Spleen (tissue), 7 donors: ENCODE results near the gene PCSK1N.

Source experiments
- CTCF ChIP-seq, 11 experiments: fragments of 200-600 bp in 7 of 11; fragments of 450-650 bp in 4 of 11; sonication (generic) in 4 of 11; IDR thresholded peaks in 8 of 11; conservative IDR thresholded peaks in 3 of 11; 1 replicate in 7 of 11; 2 replicates in 4 of 11; pipeline versions ENCODE4 v1.4.0 to v1.8.0; 2016 to 2021; ENCODE audit warnings: antibody characterized with exemption in 11 of 11, inconsistent platforms in 4 of 11, mild to moderate bottlenecking in 1 of 11
- POLR2AphosphoS5 ChIP-seq, 3 donors: sonication (generic); formaldehyde crosslinking; IDR thresholded peaks; one replicate each; pipeline ENCODE4 v1.5.1; 2017; ENCODE audit warnings: antibody characterized with exemption in 3 of 3
- donor health status: DM: no; HTN: no; CAD: no; lungs with moderate emphysema.
- donor health status: DM: no; HTN: no; CAD: no.
- donor health status: DM: no; HTN: no; CAD: no.

- TF ChIP-seq CTCF (IDR thresholded peaks at IDR 0.05 in 8 of 11, conservative IDR thresholded peaks at IDR 0.05 in 3 of 11) (no peak), POLR2AphosphoS5 (IDR thresholded peaks at IDR 0.05) (no peak)
Measured at GRCh38 chrX:48848847-48849246, 13.4 kb upstream of the PCSK1N start.
